Measurements from ENCODE around the gene SRRM3.
"Not testable (repeated sequence)": the region's sequence is repeated elsewhere in the genome, so short reads cannot be mapped to it uniquely, and the experiment has no call there.

Gene SRRM3

DNA sequence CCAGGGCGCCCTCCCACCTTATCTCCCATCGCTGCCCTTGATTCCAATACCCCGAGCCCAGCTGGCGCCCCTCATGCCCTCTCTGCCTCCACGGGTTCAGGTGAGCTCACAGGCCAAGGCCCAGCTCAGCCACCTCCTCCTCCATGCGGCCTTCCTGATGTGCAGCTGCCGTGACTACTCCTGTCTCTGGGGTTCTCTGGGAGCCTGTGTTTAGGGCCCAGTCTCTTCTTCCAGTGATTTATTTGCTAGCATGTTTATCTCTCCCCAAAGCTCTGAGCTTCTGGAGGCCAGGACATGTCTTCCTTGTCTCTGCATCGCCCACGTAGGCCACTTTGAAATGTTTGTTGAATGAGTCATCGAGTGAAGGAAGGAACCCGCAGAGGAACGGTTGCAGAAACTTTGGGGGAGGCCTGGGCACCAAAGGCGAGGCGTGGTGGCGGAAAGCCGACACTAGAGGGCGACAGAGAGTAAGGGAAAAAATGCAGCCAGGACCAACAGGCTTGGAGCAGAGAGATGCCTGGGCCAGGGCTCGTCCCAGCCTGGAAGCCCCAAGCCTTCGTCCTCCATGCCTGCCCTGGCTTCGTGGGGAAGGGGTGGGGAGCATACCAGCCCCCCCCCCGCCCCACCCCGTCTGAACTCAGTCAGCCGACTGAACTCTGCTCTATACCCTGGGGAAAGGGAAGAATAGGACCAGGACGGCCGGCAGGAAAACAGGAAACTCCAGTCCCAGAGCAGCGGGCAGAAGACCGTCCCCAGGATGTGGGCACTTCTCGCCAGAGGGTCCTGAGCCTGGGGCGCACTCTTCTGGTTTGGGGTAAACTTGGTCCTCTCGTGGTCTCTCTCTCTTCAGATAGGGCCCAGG, 89.9 kb downstream of the SRRM3 start:
- peak; percentile 91 for DNase-seq (ENCODE audit: low spot score)

DNA sequence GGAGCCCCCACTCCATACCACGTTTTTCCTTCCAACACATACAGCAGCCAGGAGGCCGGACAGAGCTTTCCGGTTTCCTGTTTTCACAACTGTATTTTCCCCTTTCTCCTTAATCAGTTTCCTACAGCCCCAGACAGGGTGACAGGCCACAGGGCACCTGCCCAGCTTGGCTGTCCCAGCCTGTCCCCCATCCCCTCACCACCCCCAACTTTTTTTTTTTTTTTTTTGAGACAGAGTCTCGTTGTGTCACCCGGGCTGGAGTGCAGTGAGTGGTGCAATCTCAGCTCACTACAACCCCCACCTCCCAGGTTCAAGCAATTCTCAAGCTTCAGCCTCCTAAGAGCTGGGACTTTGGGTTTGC, 90.5 kb downstream of the SRRM3 start:
- DNase-seq (ENCODE audit: low spot score): no peak

DNA sequence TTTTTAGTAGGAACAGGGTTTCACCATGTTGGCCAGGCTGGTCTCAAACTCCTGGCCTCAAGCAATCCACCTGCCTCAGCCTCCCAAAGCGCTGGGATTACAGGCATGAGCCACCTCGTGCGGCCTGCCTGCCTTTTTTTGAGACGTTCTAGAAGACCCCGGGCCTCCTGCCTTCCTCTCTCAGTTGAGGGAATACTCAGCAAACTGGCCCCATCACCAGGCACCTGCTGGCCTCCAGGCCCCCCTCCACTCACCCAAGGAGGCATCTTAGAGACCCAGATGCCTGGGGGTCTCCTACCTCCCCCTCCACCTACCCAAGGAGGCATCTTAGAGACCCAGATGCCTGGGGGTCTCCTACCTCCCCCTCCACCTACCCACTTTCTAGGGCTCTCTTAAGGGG, 91.2 kb downstream of the SRRM3 start:
- DNase-seq (ENCODE audit: low spot score): not testable (repeated sequence)

DNA sequence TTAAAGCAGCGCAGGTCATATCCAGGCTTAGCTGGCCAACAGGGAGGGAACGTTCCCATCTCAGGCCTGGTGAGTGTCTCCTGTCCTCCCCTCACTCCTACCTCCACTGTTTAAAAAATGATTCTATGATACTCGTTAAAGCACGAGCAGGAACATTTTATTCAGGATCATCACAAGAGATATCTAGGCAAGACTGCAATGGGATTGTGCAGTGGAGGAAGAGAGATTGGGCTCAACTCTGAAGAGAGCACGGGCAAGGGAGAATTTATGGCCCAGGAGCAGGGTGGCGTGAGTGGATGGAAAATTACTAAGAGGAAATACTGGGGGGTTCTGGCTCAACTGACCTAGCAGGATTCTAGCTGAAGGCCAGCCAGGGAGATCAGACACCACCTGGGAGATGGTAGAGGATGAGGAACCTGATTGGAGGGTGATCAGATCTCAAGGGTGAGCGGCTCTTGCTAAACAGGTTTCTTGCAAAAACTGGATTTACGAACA, 91.8 kb downstream of the SRRM3 start:
- DNase-seq (ENCODE audit: low spot score): no peak

DNA sequence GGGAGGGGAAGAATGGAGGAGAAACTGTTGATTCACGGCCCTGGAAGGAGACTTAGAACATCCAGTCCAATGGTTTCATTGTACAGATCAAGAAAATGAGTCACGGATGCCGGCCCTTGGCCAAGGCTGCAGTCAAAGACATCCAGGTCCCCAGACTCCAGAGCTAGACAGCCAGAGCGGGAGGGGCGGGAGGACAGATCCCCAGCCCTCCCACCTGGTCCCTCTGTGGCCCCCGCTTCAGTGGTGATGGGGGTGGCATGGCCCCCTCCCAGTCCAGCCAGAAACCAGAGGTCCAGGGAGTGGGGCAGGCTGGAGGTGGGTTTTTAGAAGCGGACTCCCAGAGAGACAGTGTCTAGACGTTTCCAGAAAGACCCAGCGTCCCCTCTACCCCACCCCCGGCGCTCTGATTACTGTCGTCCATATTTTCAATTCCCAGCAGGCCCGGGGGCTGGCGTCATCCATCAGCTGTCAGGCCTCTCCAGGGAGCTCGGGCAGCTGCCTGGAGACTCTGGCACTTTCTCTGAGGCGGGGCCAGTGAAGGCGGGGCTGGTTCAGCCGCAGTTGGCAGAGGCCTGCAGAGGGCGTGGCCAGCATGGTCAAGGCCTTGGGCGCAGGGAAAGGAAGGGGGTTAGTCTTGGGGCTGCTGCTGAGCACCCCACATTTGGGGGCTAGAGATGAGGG, 92.8 kb downstream of the SRRM3 start:
- DNase-seq (ENCODE audit: low spot score): peak; percentile 75

GRCh38 chr7:76296743-76297740, 95.3 kb downstream of the SRRM3 start:
- DNase-seq (ENCODE audit: low spot score): no peak

GRCh38 chr7:76300166-76300731, 98.6 kb downstream of the SRRM3 start:
- DNase-seq (ENCODE audit: low spot score): no peak

- DNase-seq (ENCODE audit: low spot score): no peak
These were observed 99.3 kb downstream of the SRRM3 start for GRCh38 chr7:76301000-76301399.

DNA sequence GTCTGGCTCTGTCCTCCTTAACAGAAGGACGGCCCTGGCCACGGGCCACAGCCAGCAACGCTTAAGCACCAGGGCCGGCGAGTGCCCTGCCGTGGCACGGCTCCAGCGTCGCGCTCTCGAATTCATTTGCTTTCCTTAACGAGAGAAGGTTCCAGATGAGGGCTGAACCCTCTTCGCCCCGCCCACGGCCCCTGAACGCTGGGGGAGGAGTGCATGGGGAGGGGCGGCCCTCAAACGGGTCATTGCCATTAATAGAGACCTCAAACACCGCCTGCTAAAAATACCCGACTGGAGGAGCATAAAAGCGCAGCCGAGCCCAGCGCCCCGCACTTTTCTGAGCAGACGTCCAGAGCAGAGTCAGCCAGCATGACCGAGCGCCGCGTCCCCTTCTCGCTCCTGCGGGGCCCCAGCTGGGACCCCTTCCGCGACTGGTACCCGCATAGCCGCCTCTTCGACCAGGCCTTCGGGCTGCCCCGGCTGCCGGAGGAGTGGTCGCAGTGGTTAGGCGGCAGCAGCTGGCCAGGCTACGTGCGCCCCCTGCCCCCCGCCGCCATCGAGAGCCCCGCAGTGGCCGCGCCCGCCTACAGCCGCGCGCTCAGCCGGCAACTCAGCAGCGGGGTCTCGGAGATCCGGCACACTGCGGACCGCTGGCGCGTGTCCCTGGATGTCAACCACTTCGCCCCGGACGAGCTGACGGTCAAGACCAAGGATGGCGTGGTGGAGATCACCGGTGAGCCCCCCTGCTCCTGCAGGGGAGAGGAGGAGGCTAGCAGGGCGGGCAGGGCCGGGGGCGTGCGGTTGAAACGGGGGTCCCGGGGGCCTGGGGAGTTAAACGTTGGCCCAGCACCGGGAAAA, 100.9 kb downstream of the SRRM3 start, which contains the start of gene HSPB1:
HSPB1 (plus strand) TSS at position 327 of the 855 bp plus-strand sequence; CDS start at position 367, 40 bp downstream.
- DNase-seq (ENCODE audit: low spot score): peak; percentile 93

GRCh38 chr7:76303202-76304147, 101.8 kb downstream of the SRRM3 start:
- DNase-seq (ENCODE audit: low spot score): peak; percentile 80

- DNase-seq (ENCODE audit: low spot score): peak; percentile 88
These were observed 103.2 kb downstream of the SRRM3 start for GRCh38 chr7:76304888-76305375.

DNA sequence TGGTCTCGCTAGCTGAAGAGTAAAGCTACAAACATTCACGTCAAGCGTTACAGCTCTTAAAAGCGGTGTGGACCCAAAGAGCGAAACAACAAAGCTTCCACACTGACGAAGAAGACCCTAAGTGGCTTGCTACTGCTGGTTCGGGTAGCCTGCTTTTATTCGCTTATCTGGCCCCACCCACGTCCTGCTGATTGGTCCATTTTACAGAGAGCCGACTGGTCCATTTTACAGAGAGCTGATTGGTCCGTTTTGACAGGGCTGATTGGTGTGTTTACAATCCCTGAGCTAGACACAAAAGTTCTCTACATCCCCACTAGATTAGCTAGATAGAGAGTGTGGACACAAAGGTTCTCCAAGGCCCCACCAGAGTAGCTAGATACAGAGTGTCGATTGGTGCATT, 107.2 kb downstream of the SRRM3 start:
- not testable (repeated sequence) for DNase-seq (ENCODE audit: low spot score)

DNA sequence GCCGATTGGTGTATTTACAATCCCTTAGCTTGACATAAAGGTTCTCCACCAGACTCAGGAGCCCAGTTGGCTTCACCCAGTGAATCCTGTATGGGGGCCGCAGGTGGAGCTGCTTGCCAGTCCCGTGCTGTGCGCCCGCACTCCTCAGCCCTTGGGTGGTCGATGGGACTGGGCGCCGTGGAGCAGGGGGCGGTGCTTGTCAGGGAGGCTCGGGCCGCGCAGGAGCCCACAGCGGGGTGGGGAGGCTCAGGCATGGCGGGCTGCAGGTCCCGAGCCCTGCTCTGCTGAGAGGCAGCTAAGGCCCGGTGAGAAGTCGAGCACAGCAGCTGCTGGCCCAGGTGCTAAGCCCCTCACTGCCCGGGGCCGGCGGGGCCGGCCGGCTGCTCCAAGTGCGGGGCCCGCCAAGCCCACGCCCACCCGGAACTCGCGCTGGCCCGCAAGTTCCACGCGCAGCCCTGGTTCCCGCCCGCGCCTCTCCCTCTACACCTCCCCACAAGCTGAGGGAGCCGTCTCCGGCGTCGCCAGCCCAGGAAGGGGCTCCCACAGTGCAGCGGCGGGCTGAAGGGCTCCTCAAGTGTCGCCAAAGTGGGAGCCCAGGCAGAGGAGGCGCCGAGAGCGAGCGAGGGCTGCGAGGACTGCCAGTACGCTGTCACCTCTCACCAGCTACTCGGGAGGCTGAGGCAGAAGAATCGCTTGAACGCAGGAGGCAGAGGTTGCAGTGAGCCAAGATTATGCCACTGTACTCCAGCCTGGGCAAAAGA, 107.8 kb downstream of the SRRM3 start:
- not testable (repeated sequence) for DNase-seq (ENCODE audit: low spot score)

- peak; percentile 70 for DNase-seq (ENCODE audit: low spot score)
These were observed 108.6 kb downstream of the SRRM3 start for GRCh38 chr7:76310102-76310957.

GRCh38 chr7:76311838-76312237, 110.1 kb downstream of the SRRM3 start:
- not testable (repeated sequence) for DNase-seq (ENCODE audit: low spot score)

DNA sequence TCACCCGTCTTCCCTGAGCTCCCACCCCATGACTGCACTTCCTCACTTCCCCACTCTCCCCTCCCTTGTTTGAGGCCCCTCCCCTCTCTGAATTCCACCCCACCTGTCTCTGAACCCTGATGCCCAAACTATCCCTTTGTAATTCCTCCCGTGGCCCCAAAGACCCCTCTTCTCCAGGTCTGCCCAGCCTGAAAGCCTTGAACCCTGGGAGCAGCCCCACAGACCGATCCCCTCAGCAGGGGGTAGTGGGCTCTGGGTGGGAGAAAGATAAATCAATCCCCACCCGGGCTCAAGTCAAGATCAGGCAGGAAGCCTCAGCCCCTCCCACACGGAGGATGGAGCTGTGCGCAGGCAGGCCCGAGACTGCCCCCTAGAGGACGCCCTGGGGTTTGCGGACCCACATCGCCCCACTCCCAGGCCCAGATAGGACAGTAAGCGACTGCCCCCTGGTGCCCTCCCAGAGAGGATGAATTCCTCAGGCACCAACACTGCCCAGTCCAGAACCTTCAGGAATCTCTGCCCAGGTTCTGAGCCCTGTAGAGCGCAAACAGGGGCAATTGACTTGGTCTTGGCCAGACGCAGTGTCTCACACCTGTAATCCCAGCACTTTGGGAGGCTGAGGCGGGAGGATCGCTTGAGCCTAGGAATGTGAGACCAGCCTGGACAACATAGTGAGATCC, 112.5 kb downstream of the SRRM3 start:
- peak; percentile 93 for DNase-seq (ENCODE audit: low spot score)

DNA sequence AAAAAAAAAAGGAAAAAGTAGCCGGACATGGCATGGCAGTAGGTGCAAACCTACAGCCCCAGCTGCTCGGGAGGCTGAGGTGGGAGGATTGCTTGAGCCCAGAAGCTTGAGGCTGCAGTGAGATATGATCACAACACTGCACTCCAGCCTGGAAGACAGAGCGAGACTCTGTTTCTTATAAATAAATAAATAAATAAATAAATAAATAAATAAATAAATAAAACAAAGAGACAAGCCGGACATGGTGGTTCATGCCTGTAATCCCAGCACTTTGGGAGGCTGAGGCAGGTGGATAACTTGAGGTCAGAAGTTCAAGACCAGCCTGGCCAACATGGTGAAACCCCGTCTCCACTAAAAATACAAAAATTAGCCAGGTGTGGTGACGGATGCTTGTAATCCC, 113.0 kb downstream of the SRRM3 start:
- DNase-seq (ENCODE audit: low spot score): not testable (repeated sequence)

Measured in cerebellar cortex (tissue), 1 donor.